ENCODE measurements around the gene OPTC.

GRCh38 chr1:203486618-203487370 lies 7.2 kb upstream of the OPTC start:
- TF ChIP-seq CTCF (IDR thresholded peaks at IDR 0.05; ENCODE audit: insufficient read depth, low read length, poor library complexity, severe bottlenecking) (no peak), EZH2phosphoT487 (conservative IDR thresholded peaks at IDR 0.05; ENCODE audit: low read length) (no peak)

Data from SU-DHL-6 (cell line).